Stimulated activated CD4-positive, alpha-beta T cell treated with anti-CD3 and anti-CD28 coated beads, TNF-alpha, amount 100 ng/mL, for 48 hours (primary cell): ENCODE measurements around the gene RNF213.

ENCODE experiments used
- DNase-seq, 3 donors: peaks; one replicate each; pipeline ENCODE4 v3.0.0-alpha.2; 2020; ENCODE audit warnings: low read depth in 3 of 3

RNF213 gene

GRCh38 chr17:80248894-80249710 is 11.6 kb upstream of the RNF213 start:
- DNase-seq: no peak

GRCh38 chr17:80251966-80252365 is 8.7 kb upstream of the RNF213 start:
- no peak for DNase-seq

- peak; percentile 70 to 92 (median 84) for DNase-seq
Observed at GRCh38 chr17:80252871-80253270, 7.8 kb upstream of the RNF213 start.

- no peak for DNase-seq
Observed at GRCh38 chr17:80253631-80254395, 6.8 kb upstream of the RNF213 start.

- DNase-seq: peak in 1 of 3 donors; percentile 64
Observed at GRCh38 chr17:80254396-80255251, 6.0 kb upstream of the RNF213 start.

- no peak for DNase-seq
Observed at GRCh38 chr17:80256034-80256350, 4.7 kb upstream of the RNF213 start.

GRCh38 chr17:80257716-80258213 is 2.9 kb upstream of the RNF213 start:
- DNase-seq: no peak

GRCh38 chr17:80258296-80258695 is 2.4 kb upstream of the RNF213 start:
- DNase-seq: peak in 1 of 3 donors; percentile 17

- no peak for DNase-seq
Observed at GRCh38 chr17:80259457-80260068, 1.1 kb upstream of the RNF213 start.

- DNase-seq: peak in 2 of 3 donors; percentile 59 to 67
Observed at GRCh38 chr17:80260069-80260535, 550 bp upstream of the RNF213 start.

GRCh38 chr17:80261159-80261894 is 675 bp downstream of the RNF213 start:
- peak in 1 of 3 donors; percentile 41 for DNase-seq

GRCh38 chr17:80261895-80262279 is 1.2 kb downstream of the RNF213 start:
- no peak for DNase-seq

- no peak for DNase-seq
Observed at GRCh38 chr17:80262291-80262690, 1.6 kb downstream of the RNF213 start.

GRCh38 chr17:80262775-80263244 is 2.2 kb downstream of the RNF213 start:
- no peak for DNase-seq

GRCh38 chr17:80263253-80264204 is 2.9 kb downstream of the RNF213 start:
- peak; percentile 81 to 86 (median 84) for DNase-seq

GRCh38 chr17:80264205-80265075 is 3.8 kb downstream of the RNF213 start:
- DNase-seq: peak in 1 of 3 donors; percentile 29

- peak in 1 of 3 donors; percentile 57 for DNase-seq
Observed at GRCh38 chr17:80265205-80266068, 4.8 kb downstream of the RNF213 start.
